ENCODE measurements around the gene RBM18. TPM values are rescaled to one million over a fixed set of nuclear protein-coding genes. Genes with fewer than 3 reads are reported as not detected.
A peak's percentile ranks its signal among the peaks of the same experiment; 100 is the strongest.

RBM18 gene
- total and polyA plus RNA-seq, 2 experiments from 2014 or later = 11.6 to 32.6 TPM

DNA sequence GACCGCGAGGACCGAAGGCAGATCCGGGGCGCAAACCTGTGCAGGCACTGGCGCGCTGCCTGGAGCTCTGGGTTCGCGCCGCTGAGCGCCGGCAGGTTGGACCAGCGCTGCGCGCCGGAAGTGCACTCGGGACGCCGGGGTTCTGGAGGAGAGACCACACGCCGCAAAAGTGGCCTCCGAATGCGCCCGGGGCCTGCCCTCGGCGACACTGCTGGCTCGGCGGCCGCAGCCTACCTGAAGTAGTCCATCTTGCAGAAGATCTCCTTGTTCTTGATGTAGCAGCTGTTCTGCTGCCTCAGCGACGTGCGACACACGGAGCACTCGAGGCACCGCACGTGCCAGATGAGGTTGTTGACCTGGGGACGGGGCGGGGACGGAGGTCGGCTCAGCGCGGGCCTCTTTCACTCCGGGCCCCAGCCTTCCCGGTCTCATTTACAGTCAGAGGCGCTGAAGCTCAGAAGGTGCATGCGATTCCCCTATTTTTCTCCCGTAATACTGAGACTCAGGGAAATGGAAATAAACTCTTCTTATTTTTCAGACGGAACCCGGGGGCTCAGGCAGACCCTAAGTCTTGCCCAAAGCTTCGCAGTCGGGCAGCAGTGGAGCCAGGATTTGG lies 38.4 kb downstream of the RBM18 start:
- peak; percentile 48 for TF ChIP-seq EZH2phosphoT487 (IDR thresholded peaks at IDR 0.05; ENCODE audit: insufficient read depth, low read depth)
- TF ChIP-seq EZH2 (IDR thresholded peaks at IDR 0.05; ENCODE audit: insufficient read depth, poor library complexity, severe bottlenecking) = peak; percentile 27
- DNase-seq = no peak
- Histone ChIP-seq H3K4me3 (no peak overlapping the region), H3K9me3 (ENCODE audit: low read depth) (no peaks in the 10 kb centered on the region), H3K4me1 (ENCODE audit: insufficient read depth) (peaks cover 3% of the 10 kb centered on the region; the same call in 1 of the 2 replicates), H3K9ac (no peak overlapping the region), H2AFZ (no peak overlapping the region; the same call in 1 of the 2 replicates), H4K20me1 (ENCODE audit: insufficient read depth) (no peaks in the 10 kb centered on the region), H3K27ac (no peak overlapping the region), H3K36me3 (ENCODE audit: low read depth) (no peaks in the 10 kb centered on the region), H3F3A (ENCODE audit: insufficient read depth) (peaks cover 9% of the 10 kb centered on the region), H3K4me2 (ENCODE audit: unreplicated experiment) (no peak overlapping the region), H3K9me2 (ENCODE audit: insufficient read depth) (no peaks in the 10 kb centered on the region), H3K27me3 (replicated peaks; ENCODE audit: insufficient read depth) (peaks cover 87% of the 10 kb centered on the region), H3K79me2 (ENCODE audit: insufficient read depth) (no peaks in the 10 kb centered on the region)
- WGBS, 2 experiments (ENCODE audit: low coverage in 1 of 2, low lambda C conversion rate in 2 of 2, missing lambda C conversion rate in 2 of 2) = 2 to 5% methylated on average over 38 to 51 of the region's 51 CpGs
- in situ Hi-C loops (cut with MboI) = no loop called here

DNA sequence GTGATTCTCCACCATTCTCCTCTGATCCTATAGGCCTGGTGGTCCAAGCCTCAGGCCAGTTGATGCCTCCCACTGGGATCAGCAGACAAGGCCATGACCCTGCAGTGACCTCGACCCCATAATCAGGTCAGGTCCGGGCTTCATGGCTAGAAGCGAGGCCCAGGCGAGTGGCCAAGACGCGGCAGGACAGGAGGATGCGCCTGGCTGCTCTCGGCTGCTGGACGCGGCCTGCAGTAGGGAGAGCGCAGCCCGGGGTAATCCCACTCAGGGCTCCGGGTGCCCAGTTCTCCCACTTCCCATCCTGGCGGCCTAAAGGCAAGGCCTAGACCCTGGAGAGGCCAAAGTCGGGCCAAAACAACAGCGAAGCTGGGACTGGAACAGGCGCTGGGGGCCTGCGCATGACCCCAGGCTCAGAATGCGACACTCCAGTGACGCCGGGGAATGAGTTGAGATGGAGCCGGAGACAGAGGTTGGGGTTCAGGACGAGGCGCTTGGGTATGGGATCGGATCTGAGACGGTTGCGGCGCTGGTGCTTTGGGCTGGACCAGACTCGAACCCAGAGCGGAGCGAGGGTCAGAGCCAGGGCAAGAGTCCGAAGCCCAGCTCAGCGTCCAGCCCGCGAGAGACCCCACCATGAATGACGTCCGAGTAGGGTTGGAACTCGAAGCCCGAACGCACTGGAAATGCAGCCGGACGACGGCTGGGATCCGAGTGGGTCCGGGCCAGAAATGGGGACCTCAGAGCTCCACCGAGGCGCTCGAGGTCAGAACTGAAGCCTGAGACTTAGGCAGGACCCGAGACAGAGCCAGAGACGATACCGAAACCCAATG lies 39.1 kb downstream of the RBM18 start:
- no peak overlapping the region for H3K27ac ChIP-seq
- no peaks in the 10 kb centered on the region for H3K36me3 ChIP-seq (ENCODE audit: low read depth)
- in situ Hi-C loops (cut with MboI) = no loop called here
- no peaks in the 10 kb centered on the region for H3K79me2 ChIP-seq (ENCODE audit: insufficient read depth)
- no peaks in the 10 kb centered on the region for H4K20me1 ChIP-seq (ENCODE audit: insufficient read depth)
- H3K4me2 ChIP-seq (ENCODE audit: unreplicated experiment) = no peak overlapping the region
- no peaks in the 10 kb centered on the region for H3K9me3 ChIP-seq (ENCODE audit: low read depth)
- peak; percentile 22 for DNase-seq
- peaks cover 9% of the 10 kb centered on the region for H3F3A ChIP-seq (ENCODE audit: insufficient read depth)
- H3K27me3 ChIP-seq (replicated peaks; ENCODE audit: insufficient read depth) = peaks cover 94% of the 10 kb centered on the region
- H3K9me2 ChIP-seq (ENCODE audit: insufficient read depth) = no peaks in the 10 kb centered on the region
- 48 to 51% methylated on average over 46 to 48 of the region's 51 CpGs for WGBS, 2 experiments (ENCODE audit: low coverage in 1 of 2, low lambda C conversion rate in 2 of 2, missing lambda C conversion rate in 2 of 2)
- H2AFZ ChIP-seq = no peak overlapping the region; the same call in 1 of the 2 replicates
- peaks cover 3% of the 10 kb centered on the region; the same call in 1 of the 2 replicates for H3K4me1 ChIP-seq (ENCODE audit: insufficient read depth)
- TF ChIP-seq EZH2phosphoT487 (IDR thresholded peaks at IDR 0.05; ENCODE audit: insufficient read depth, low read depth) = no peak
- no peak for TF ChIP-seq EZH2 (IDR thresholded peaks at IDR 0.05; ENCODE audit: insufficient read depth, poor library complexity, severe bottlenecking)
- no peak overlapping the region for H3K9ac ChIP-seq
- H3K4me3 ChIP-seq = no peak overlapping the region

DNA sequence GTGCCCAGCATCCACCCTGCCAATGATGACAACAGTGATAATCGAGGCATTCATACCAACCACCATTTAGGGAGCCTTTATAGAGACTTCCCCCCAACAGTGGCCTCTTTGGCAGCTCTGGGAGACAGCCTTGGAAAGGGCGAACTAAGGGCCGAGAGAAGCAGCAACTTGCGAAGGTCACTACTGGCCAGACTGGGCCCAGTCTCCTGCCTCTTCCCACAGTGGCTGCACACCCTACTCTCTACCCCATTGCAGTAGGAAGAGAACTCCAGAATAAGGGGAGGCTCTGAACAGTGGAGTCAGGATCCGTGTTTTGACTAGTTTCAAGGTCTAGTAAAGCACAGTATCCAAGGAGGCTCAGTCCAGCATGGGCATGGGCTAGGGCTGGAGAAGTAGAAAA lies 41.2 kb downstream of the RBM18 start:
- WGBS, 2 experiments (ENCODE audit: low coverage in 1 of 2, low lambda C conversion rate in 2 of 2, missing lambda C conversion rate in 2 of 2) = 66 to 72% methylated on average over 5 of the region's 5 CpGs
- in situ Hi-C loops (cut with MboI) = no loop called here
- no peak overlapping the region for H3K4me3 ChIP-seq
- no peaks in the 10 kb centered on the region for H3K36me3 ChIP-seq (ENCODE audit: low read depth)
- H3K9me2 ChIP-seq (ENCODE audit: insufficient read depth) = no peaks in the 10 kb centered on the region
- H2AFZ ChIP-seq = no peak overlapping the region
- H3K4me1 ChIP-seq (ENCODE audit: insufficient read depth) = peaks cover 9% of the 10 kb centered on the region; the same call in 1 of the 2 replicates
- peaks cover 98% of the 10 kb centered on the region for H3K27me3 ChIP-seq (replicated peaks; ENCODE audit: insufficient read depth)
- H3K79me2 ChIP-seq (ENCODE audit: insufficient read depth) = no peaks in the 10 kb centered on the region
- H4K20me1 ChIP-seq (ENCODE audit: insufficient read depth) = no peaks in the 10 kb centered on the region
- DNase-seq = no peak
- no peaks in the 10 kb centered on the region for H3F3A ChIP-seq (ENCODE audit: insufficient read depth)
- no peak overlapping the region for H3K9ac ChIP-seq
- H3K27ac ChIP-seq = no peak overlapping the region
- H3K4me2 ChIP-seq (ENCODE audit: unreplicated experiment) = no peak overlapping the region
- no peak for TF ChIP-seq EZH2phosphoT487 (IDR thresholded peaks at IDR 0.05; ENCODE audit: insufficient read depth, low read depth)
- no peak for TF ChIP-seq EZH2 (IDR thresholded peaks at IDR 0.05; ENCODE audit: insufficient read depth, poor library complexity, severe bottlenecking)
- H3K9me3 ChIP-seq (ENCODE audit: low read depth) = no peaks in the 10 kb centered on the region

DNA sequence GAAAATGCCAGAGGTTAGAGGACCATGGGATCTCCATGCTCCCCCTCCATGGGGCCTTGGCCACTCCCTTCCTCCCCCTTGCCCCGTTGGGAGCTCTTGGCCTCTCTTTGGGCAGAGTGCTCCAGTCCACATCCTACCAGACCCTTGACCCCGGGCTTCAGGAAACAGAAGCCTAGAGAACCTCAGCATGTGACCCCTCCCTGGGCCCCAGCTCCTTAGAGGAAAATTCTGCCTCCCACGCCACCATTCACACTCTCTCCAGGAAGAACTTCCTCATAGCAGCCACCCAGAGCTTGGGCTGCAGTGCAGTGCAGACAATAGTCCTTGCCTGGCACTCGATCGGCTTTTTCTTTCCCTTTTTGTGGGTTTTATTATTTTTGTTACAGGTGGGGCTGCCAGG lies 41.8 kb downstream of the RBM18 start:
- H3K27me3 ChIP-seq (replicated peaks; ENCODE audit: insufficient read depth) = peaks cover 99% of the 10 kb centered on the region
- H3K27ac ChIP-seq = no peak overlapping the region
- H3K9ac ChIP-seq = no peak overlapping the region
- H3K9me3 ChIP-seq (ENCODE audit: low read depth) = no peaks in the 10 kb centered on the region
- H3K4me3 ChIP-seq = no peak overlapping the region
- TF ChIP-seq EZH2phosphoT487 (IDR thresholded peaks at IDR 0.05; ENCODE audit: insufficient read depth, low read depth) (no peak), EZH2 (IDR thresholded peaks at IDR 0.05; ENCODE audit: insufficient read depth, poor library complexity, severe bottlenecking) (no peak)
- no peak overlapping the region for H3K4me2 ChIP-seq (ENCODE audit: unreplicated experiment)
- no peaks in the 10 kb centered on the region for H3K79me2 ChIP-seq (ENCODE audit: insufficient read depth)
- H3K36me3 ChIP-seq (ENCODE audit: low read depth) = no peaks in the 10 kb centered on the region
- H2AFZ ChIP-seq = no peak overlapping the region
- no peaks in the 10 kb centered on the region for H3F3A ChIP-seq (ENCODE audit: insufficient read depth)
- DNase-seq = no peak
- no peaks in the 10 kb centered on the region for H3K9me2 ChIP-seq (ENCODE audit: insufficient read depth)
- whole genome bisulfite sequencing, 2 experiments (ENCODE audit: low coverage in 1 of 2, low lambda C conversion rate in 2 of 2, missing lambda C conversion rate in 2 of 2) = 56 to 58% methylated on average over 5 of the region's 5 CpGs
- H3K4me1 ChIP-seq (ENCODE audit: insufficient read depth) = peaks cover 7% of the 10 kb centered on the region; the same call in 1 of the 2 replicates
- H4K20me1 ChIP-seq (ENCODE audit: insufficient read depth) = no peaks in the 10 kb centered on the region
- in situ Hi-C loops (cut with MboI) = no loop called here

Measured in GM23248 (cell line).